HepG2 (cell line): ENCODE measurements around the gene COL5A1. TPM values are rescaled to one million over a fixed set of nuclear protein-coding genes. Genes with fewer than 3 reads are reported as not detected.

Source experiments
- ATAC-seq: fragments of 200-7000 bp; cut with Tn5 transposase; 3 replicates; pipeline ENCODE4 v1.9.1; 2020; ENCODE audit warnings: mild to moderate bottlenecking, moderate library complexity
- BruUV-seq: library from RNA; stranded (reverse); fragments of 400-500 nt; replicated peaks from 2 replicates; lab custom pipeline; 2021; lab: Mats Ljungman, UMichigan
- CTCF ChIA-PET: fragments of 300-600 bp; formaldehyde crosslinking; extraction: SDS; loops from one replicate; lab custom pipeline; 2021; ENCODE audit warnings: low total read pairs, inconsistent platforms, low intra/inter-chr PET ratio; lab: Yijun Ruan, JAX
- POLR2A ChIA-PET: fragments of 350-600 bp; sonication (Branson Sonifier 250); formaldehyde crosslinking; loops from one replicate; lab custom pipeline; 2020; ENCODE audit warnings: antibody characterized with exemption, inconsistent platforms; lab: Yijun Ruan, JAX
- DNase-seq: peaks from one replicate; pipeline ENCODE4 v3.0.0-alpha.2; 2015; ENCODE audit warnings: low spot score
- FAIRE-seq: peaks from 3 replicates; lab custom pipeline; 2011; peaks lifted over from hg19 to GRCh38; lab: Jason Lieb, UNC
- H2AFZ ChIP-seq: one replicate; pipeline ENCODE4 v1.6.1; 2011; ENCODE audit warnings: low read length, inconsistent platforms
- H3K27ac ChIP-seq: fragments of 300-600 bp; 3 replicates; pipeline ENCODE4 v1.8.0; 2011; ENCODE audit warnings: mixed run types, mild to moderate bottlenecking, mixed read lengths, low read length, inconsistent platforms; ENCODE audit not compliant: insufficient read depth; ENCODE audit errors: extremely low read length
- H3K27me3 ChIP-seq, 2 experiments: fragments of 200-600 bp in 1 of 2; 2 replicates in 1 of 2; 3 replicates in 1 of 2; pipeline versions ENCODE4 v1.6.0 to v1.8.0; 2011; ENCODE audit warnings: low read length in 2 of 2, mild to moderate bottlenecking in 2 of 2, moderate library complexity in 2 of 2, inconsistent platforms in 1 of 2; ENCODE audit not compliant: insufficient read depth in 2 of 2, control insufficient read depth in 1 of 2
- H3K36me3 ChIP-seq, 2 experiments: fragments of 200-600 bp in 1 of 2; replicated peaks in 1 of 2; 2 replicates in 1 of 2; 3 replicates in 1 of 2; pipeline versions ENCODE4 v1.5.1 to v1.8.0; 2011; ENCODE audit warnings: low read length in 2 of 2, inconsistent platforms in 1 of 2; ENCODE audit not compliant: insufficient read depth in 2 of 2, control insufficient read depth in 1 of 2
- H3K4me1 ChIP-seq: 2 replicates; pipeline ENCODE4 v1.5.1; 2012; ENCODE audit warnings: low read length, inconsistent platforms; ENCODE audit not compliant: insufficient read depth
- H3K4me2 ChIP-seq: 2 replicates; pipeline ENCODE4 v1.6.0; 2011; ENCODE audit warnings: low read depth, low read length, inconsistent platforms
- H3K4me3 ChIP-seq, 3 experiments: fragments of 200-600 bp in 1 of 3; sonication (generic), shearing (Covaris generic) in 1 of 3; replicated peaks in 1 of 3; 2 replicates each; pipeline ENCODE4 v1.5.1; 2011 to 2016; ENCODE audit warnings: low read length in 3 of 3, inconsistent platforms in 2 of 3, low read depth in 2 of 3, mild to moderate bottlenecking in 2 of 3, control low read depth in 1 of 3, mixed read lengths in 1 of 3; ENCODE audit not compliant: insufficient read depth in 1 of 3
- H3K79me2 ChIP-seq: one replicate; pipeline ENCODE4 v1.6.1; 2011; ENCODE audit warnings: low read length, inconsistent platforms; ENCODE audit not compliant: insufficient read depth
- H3K9ac ChIP-seq: 2 replicates; pipeline ENCODE4 v1.6.0; 2011; ENCODE audit warnings: mild to moderate bottlenecking, low read depth, low read length, inconsistent platforms; ENCODE audit not compliant: insufficient read depth
- H3K9me3 ChIP-seq: 2 replicates; pipeline ENCODE4 v1.5.1; 2012; ENCODE audit warnings: mild to moderate bottlenecking, low read length
- H4K20me1 ChIP-seq: 2 replicates; pipeline ENCODE4 v1.6.0; 2011; ENCODE audit warnings: inconsistent platforms, mild to moderate bottlenecking, low read length, moderate library complexity; ENCODE audit not compliant: insufficient read depth
- ARID5B ChIP-seq: IDR thresholded peaks from 2 replicates; pipeline ENCODE4 v1.4.0; 2020; ENCODE audit warnings: mild to moderate bottlenecking, missing genetic modification reagents
- ARNT ChIP-seq: fragments of 450-650 bp; IDR thresholded peaks from 2 replicates; pipeline ENCODE4 v1.6.1; 2017
- HNRNPK ChIP-seq: fragments of 200-400 bp; formaldehyde crosslinking; IDR thresholded peaks from 2 replicates; pipeline ENCODE4 v1.6.1; 2018; ENCODE audit warnings: low read length, low read depth, moderate library complexity, mild to moderate bottlenecking; ENCODE audit not compliant: poor library complexity, severe bottlenecking
- NCOA2 ChIP-seq: sonication (generic); formaldehyde crosslinking; IDR thresholded peaks from 2 replicates; pipeline ENCODE4 v1.8.0; 2022; ENCODE audit warnings: inconsistent platforms
- RNF2 ChIP-seq: fragments of 450-650 bp; conservative IDR thresholded peaks from 2 replicates; pipeline ENCODE4 v1.6.1; 2016; ENCODE audit warnings: low read depth
- SP2 ChIP-seq: sonication (generic); formaldehyde crosslinking; IDR thresholded peaks from 2 replicates; pipeline ENCODE4 v1.5.1; 2020; ENCODE audit warnings: mild to moderate bottlenecking, missing genetic modification reagents
- TFAP4 ChIP-seq: sonication (generic); IDR thresholded peaks from 2 replicates; pipeline ENCODE4 v1.6.1; 2016; ENCODE audit warnings: low read depth, borderline replicate concordance
- TRIM24 ChIP-seq: sonication (generic); formaldehyde crosslinking; IDR thresholded peaks from 2 replicates; pipeline ENCODE4 v1.8.0; 2022; ENCODE audit warnings: mild to moderate bottlenecking, missing genetic modification reagents
- ZNF354B ChIP-seq: sonication (generic); formaldehyde crosslinking; IDR thresholded peaks from 2 replicates; pipeline ENCODE4 v1.8.0; 2022; ENCODE audit warnings: mild to moderate bottlenecking, missing genetic modification reagents
- ZNF589 ChIP-seq: sonication (generic); formaldehyde crosslinking; conservative IDR thresholded peaks from 2 replicates; pipeline ENCODE4 v1.8.0; 2022; ENCODE audit warnings: mild to moderate bottlenecking, moderate library complexity, missing genetic modification reagents
- ZNF616 ChIP-seq: sonication (generic); formaldehyde crosslinking; IDR thresholded peaks from 2 replicates; pipeline ENCODE4 v1.5.0; 2020; ENCODE audit warnings: low read depth, mild to moderate bottlenecking, missing genetic modification reagents
- WGBS: methylation state at CpG from one replicate; pipeline ENCODE4 v1.1.6; 2017; ENCODE audit warnings: low lambda C conversion rate; 5-methylcytosine and 5-hydroxymethylcytosine counted together
- in situ Hi-C: cut with HindIII; loops from 2 replicates; pipeline ENCODE4 v1.10.0; 2017; ENCODE audit warnings: low pct_unique_long_range_greater_than_20kb; ENCODE audit not compliant: extremely low pct_ligation_motif_present
- intact Hi-C: fragments of 100-400 bp; cut with micrococcal nuclease; formaldehyde crosslinking; loops from one replicate; pipeline ENCODE4 v1.10.0; 2022; ENCODE audit not compliant: unreplicated experiment
- polyA plus RNA-seq, 8 experiments: library from polyadenylated mRNA; depleted of rRNA in 3 of 8; stranded (reverse) in 7 of 8; unstranded in 1 of 8; fragments of >200 nt; fragmentation: Illumina TruSeq in 4 of 8; extraction: Trizol in 4 of 8; gene quantifications; 2 replicates each; pipeline versions ENCODE4 v1.2.1 to v1.2.3, GENCODE V29; 2011 to 2016; ENCODE audit warnings: low read depth in 4 of 8, missing spikeins in 1 of 8, mixed read lengths in 1 of 8; ENCODE audit not compliant: insufficient read depth in 1 of 8
- total RNA-seq, 5 experiments: library from RNA; depleted of rRNA; stranded (reverse); fragments of >200 nt; fragmentation: Illumina TruSeq; extraction: Trizol; gene quantifications; 2 replicates each; pipeline ENCODE4 v1.2.3, GENCODE V29; 2016; ENCODE audit warnings: low read depth in 1 of 5

The COL5A1 gene
- total and polyA plus RNA-seq, 2 of the 13 experiments (the other 11 are each of a cell fraction or from before 2014, with no cell fraction given) = not detected

GRCh38 chr9:134637696-134638501, 3.7 kb upstream of the COL5A1 start:
- BruUV-seq = no TSS peak

More at GRCh38 chr9:134637696-134638501, 3.7 kb upstream of the COL5A1 start:
- no peak for FAIRE-seq
- 0% methylated on average over 2 of the region's 23 CpGs for WGBS
- POLR2A ChIA-PET = no interaction called here
- Histone ChIP-seq H3K4me2 (no peak overlapping the region), H3K79me2 (no peaks in the 10 kb centered on the region), H2AFZ (no peak overlapping the region), H3K9ac (no peak overlapping the region), H3K4me1 (no peaks in the 10 kb centered on the region), H3K27ac (no peak overlapping the region), H4K20me1 (no peaks in the 10 kb centered on the region), H3K27me3 (peaks cover 6 to 76% of the 10 kb centered on the region in 2 experiments; a peak in 4 of 5 replicates), H3K36me3 (no peaks in the 10 kb centered on the region), H3K9me3 (no peaks in the 10 kb centered on the region), H3K4me3 (no peak overlapping the region)
- in situ Hi-C loops (no loop called here), intact Hi-C loops (no loop called here)
- CTCF ChIA-PET = no interaction called here
- TF ChIP-seq ARNT (no peak), ZNF616 (no peak), TFAP4 (no peak), NCOA2 (CRISPR knock-in tag) (no peak), ZNF589 (CRISPR knock-in tag) (no peak), ZNF354B (no peak), HNRNPK (no peak), SP2 (CRISPR knock-in tag) (no peak), RNF2 (no peak), TRIM24 (CRISPR knock-in tag) (no peak), ARID5B (CRISPR knock-in tag) (no peak)
- DNase-seq = no peak
- no peak for ATAC-seq
